ENCODE results near the gene ANKRD34B. TPM values are rescaled to one million over a fixed set of nuclear protein-coding genes. Genes with fewer than 3 reads are reported as not detected.
"Not testable (repeated sequence)": the region's sequence is repeated elsewhere in the genome, so short reads cannot be mapped to it uniquely, and the experiment has no call there.

The ANKRD34B gene
- total RNA-seq, result not detected in 2 replicates

DNA sequence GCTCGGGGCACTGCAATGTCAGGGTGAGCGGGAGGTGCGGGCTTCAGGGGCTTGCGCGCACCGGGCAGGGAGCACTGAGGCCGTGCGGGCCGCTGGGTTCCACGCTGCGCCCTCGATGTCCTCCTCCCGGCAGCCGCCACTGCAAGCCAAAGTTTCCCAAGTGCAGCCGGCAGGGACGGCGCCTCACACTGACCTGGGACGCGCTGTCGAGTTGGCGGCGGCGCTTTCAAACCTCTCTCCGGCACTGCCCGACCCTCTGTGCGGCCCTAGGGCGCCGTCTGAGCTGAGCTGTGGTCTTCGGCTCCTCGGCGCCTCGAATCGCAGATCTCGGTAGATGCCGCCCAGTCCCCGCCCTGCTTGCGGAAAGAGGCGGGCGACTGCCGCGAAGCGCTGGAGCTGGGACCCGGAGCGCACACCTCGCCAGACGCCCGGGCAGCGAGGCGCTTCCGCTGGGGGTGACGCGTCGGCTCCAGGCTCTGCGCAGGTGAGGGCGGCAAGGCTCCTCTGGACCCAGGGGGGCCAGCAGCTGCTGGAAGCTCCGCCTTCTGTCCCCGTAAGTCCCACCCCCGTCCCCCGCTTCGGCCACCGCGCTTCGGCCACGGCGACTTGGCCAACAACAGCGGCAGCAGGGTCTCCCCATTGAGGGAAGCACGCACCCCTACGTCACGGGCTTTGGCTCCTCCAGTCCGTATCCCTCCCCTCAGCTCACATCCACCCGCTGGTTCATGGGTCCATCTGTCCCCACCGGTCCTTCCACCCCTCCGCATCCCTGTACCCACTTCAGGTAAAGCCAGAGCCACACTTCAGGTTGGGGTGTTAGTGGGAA, at the start of gene ANKRD34B:
ANKRD34B (minus strand) TSS at position 320 of the 826 bp plus-strand sequence. CDS start 10,261 bp downstream, outside the sequence.
- DNase-seq, result peak; percentile 14

DNA sequence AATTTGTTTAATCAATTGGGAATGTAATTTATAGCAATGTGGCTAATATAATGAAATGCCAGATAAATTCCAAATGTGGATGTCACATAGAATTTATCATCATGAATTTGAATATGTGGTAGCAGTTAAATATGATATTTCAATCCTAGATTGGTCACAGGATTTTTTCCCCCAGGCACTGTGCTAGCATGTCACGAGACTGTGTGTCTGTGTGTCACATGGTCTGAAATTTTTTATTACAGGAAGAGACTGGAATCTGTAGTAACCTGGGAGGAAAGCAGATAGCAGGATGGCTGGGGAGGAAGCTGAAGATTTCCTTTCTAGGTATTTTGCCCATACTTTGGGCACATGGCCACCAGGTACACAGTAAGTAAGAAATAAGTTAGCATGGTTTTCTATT, 49.0 kb upstream of the ANKRD34B start:
- no peak for DNase-seq

DNA sequence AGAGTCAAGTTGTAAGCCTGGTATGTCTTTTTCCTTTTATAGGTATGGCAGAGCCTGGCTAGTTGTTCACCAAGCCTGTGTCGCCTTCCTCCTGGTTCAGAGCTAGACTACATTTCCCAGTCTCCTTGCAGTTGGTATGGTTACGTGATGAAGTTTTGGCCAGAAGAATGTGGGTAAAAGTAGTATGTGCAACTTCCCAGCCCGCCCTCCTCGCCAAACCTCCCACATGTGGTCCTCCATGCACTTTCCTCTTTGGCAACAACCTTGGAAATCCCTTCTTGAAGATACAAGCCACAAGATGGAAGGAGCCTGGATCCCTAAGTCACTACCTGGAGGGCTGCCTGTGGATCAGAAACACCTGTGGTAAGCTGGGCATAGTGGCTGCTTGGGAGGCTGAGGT, 48.4 kb upstream of the ANKRD34B start:
- no peak for DNase-seq

DNA sequence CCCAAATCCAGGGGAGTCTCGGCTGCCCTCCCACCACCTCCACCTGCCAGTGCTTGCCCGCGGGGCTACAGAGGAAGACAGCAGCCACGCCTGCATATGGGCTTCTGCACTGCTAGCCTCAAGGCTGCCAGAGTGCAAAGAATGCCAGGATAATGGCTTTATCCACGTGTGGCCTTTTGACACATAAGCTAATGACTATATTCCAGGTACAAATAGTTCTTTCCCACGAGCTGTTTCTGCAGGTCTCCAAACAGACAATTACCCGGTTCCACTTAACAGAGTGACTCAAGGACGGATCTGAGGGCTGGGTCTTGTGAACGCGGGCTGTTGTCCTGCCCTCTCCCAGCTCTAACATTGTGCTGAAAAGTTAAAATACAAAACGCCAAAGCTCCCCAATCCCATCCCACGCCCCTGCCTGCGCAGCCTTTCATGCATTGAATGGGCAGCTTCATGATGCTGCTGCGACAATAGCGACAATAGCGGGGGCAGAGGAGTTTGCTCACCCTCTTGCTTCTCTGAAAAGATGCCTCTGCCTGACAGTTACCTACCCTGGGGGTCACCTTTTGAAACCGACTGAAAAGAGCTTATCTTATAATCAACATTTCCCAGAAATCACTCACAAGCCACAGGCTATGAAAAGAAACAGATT, 45.3 kb upstream of the ANKRD34B start:
- no peak for DNase-seq

DNA sequence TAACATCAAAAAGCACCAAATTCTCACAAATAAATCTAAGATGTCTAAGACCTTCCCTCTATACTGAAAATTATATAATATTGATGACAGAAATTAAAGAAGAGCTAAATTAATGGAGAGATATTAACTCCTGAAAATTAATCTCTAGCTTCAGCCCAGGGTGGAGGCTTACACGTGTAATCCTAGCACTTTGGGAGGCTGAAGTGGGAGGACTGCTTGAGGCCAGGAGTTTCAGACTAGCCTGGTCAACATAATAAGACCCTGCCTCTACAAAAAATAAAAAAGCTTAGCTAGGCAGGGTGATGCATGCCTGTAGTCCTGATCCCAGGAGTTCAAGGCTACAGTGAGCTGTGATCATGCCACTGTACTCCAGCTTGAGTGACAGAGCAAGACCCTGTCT, 39.6 kb upstream of the ANKRD34B start:
- no peak for DNase-seq

DNA sequence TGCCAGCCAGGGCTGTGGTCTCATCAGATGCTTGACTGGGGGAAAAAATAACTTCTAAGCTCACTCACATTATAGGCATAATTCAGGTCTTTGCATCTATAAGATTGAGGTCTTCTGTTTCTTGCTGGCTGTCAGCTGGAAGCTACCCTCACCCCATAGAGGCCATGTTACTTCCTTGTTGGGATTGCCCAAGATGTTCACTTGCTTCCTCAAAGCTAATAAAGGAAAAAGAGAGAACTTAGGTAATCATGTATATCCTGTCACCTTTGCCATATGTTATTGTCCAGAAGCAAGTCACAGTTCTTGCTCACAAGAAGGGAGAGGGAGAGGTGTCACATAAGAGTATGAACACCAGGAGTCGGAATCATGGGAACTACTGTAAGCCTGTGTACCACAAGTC, 38.7 kb upstream of the ANKRD34B start:
- DNase-seq, result no peak

DNA sequence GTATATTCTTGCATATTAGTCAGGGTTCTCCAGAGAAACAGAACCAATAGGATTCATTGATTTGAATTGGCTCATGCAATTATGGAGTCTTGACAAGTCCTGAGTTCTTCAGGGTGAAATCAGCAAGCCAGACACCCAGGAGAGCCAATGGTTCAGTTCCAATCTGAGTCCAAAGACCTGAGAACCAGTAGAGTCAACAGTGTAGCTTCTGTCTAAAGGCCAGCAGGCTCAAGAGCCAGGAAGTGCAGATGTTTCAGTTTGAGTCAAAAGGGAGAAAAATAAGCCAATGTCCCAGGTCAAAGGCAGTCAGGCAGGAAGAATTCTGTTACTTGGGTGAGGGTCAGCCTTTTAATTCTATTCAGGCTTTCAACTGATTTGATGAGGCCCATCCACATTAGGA, 37.8 kb upstream of the ANKRD34B start:
- DNase-seq, result no peak

DNA sequence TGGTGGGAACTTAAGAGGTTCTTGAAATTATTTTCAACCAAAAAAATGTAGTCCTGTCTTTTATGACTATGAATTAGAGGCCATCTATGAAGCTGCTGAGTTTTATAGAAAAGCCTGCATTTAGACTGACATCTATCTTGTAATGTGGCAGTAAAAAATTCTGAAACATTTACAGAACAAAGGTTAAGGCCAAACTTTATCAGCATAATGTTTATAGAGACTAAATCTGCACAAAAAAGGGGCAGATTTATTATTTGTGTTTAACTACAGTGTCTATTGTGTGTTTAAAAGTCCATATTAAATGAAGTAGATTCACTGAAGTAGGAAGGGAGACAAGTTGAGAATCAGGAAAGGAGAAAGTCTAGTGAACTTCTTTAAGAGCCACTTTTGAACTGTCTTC, 37.3 kb upstream of the ANKRD34B start:
- DNase-seq, result no peak

DNA sequence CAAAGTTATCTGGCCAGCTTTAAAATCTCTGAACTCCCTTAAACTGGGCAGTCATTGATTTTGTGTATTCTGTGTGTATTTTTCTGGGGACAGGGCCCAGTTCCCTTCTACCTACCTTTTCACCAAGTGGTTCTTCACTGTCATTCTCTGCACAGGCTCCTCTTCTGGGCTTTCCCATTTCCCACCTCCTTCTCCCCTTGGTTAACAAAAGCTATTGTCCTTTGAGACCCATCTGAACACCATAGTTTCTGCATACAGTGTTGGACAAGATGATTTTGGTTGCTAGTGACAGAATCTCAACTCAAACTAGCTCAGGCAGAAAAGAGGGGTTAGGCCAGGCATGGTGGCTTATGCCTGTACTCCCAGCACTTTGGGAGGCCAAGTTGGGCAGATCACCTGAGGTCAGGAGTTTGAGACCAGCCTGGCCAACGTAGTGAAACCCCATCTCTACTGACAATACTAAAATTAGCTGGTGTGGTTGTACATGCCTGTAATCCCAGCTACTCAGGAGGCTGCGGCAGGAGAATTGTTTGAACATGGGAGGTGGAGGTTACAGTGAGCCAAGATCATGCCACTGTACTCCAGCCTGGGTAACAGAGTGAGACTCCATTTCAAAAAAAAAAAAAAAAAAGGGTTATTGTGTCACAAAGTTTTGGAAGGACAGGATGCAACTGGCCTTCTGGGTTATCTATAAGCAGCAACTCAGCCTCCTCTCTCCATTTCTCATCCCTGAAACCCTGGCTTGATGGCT, 31.0 kb upstream of the ANKRD34B start:
- no peak for DNase-seq

DNA sequence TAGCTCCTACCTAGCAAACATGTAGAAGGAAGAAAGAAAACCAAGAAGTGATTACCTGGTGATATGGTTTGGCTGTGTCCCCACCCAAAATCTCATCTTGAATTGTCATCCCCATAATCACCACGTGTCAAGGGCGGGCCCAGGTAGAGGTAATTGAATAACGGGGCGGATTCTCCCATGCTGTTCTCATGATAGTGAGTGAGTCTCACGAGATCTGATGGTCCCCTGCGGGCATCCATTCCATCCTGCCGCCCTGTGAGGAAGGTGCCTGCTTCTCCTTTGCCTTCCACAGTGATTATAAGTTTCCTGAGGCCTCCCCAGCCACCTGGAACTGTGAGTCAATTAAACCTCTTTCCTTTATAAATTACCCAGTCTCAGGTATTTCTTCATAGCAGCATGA, 27.4 kb upstream of the ANKRD34B start:
- no peak for DNase-seq

DNA sequence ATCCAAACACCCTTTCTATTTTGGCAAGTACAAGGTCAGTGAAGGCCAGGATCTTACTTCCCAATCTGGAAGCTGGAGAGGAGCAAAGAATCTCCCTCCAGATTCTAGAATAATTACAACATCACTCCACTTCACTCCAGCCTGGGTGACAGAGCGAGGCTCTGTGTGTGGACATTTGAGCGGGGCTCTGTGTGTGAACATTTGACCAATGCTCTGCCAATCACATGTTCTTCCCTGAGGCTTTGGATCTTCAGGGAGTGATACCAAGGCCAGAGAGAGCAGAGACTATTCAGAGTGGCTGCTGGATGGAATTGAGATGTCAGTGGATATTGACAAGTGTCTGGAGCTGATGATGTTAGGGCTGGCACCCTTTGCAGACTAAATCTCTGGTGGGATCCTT, 24.7 kb upstream of the ANKRD34B start:
- no peak for DNase-seq

DNA sequence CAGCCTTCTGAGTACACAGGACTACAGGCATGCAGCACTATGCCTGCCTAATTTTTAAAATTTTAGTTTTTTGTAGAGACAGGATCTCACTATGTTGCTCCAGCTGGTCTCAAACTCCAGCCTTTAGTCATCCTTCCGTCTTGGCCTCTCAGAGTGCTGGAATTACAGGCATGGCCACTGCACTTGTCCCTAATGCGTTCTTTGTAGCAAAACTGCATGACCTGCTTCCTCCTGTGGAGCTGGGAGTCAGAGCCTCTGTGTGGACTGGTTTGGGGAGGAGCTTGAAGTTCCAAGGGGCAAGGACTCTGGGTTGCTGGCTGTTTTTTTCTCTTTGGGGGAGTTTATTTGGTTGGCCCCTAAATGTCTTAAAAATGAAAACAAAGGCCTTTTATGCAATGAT, 22.7 kb upstream of the ANKRD34B start:
- DNase-seq, result peak; percentile 4

DNA sequence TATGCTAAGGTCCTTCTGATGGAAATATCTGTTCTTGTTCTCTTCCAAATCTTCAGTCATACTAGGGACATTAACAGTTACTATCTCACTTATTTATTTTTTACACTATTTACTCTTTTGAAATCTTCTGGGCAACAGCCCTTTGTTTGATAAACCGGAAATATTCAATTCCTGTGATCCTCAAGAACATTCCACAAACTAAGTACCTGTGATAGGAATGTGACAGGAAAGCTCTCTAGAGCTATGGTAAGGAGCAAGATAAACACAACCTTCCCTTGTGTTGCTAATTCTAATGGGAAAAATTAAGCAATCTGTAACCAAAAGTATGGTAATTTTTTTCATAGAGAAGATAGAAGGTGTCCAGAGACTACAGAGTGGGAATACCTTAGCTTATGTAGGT, 22.0 kb upstream of the ANKRD34B start:
- DNase-seq, result no peak

DNA sequence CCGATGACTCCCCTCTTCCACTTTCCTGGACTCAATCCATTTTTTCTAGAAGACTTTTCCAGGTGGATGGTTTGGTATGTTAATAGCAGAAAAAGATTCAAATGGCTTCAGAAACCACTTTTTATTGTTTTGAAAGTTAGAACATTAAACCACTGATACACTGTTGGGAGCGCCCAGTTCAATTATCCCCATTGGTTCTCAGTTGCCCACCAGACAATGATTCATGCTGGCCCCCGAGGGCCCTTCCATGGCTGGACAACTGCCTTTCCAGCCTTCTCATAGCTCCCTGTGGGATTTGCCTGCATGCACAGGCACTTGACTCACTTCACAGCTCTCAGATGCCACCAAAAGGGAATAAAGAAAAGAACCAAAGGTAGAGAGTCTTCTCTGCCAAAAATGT, 21.3 kb upstream of the ANKRD34B start:
- no peak for DNase-seq

DNA sequence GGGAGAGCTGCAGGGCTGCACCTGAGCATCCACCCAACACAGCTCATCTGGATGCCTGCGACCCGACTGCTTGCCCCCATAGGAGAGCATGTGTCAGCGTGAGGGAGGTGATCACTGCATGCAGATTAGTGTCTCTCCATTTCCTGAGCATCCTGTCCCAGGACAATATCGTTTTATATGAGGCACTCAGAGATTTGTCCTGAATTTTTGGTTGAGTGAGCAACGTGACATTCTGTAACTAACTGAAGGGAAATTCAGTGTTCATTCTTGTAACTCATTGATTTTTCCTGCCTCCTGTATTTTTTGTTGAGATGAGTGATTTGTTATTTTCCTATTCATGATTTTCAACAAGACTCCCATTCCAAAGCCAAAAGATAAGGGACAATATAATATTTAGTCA, 20.7 kb upstream of the ANKRD34B start:
- DNase-seq, result no peak

DNA sequence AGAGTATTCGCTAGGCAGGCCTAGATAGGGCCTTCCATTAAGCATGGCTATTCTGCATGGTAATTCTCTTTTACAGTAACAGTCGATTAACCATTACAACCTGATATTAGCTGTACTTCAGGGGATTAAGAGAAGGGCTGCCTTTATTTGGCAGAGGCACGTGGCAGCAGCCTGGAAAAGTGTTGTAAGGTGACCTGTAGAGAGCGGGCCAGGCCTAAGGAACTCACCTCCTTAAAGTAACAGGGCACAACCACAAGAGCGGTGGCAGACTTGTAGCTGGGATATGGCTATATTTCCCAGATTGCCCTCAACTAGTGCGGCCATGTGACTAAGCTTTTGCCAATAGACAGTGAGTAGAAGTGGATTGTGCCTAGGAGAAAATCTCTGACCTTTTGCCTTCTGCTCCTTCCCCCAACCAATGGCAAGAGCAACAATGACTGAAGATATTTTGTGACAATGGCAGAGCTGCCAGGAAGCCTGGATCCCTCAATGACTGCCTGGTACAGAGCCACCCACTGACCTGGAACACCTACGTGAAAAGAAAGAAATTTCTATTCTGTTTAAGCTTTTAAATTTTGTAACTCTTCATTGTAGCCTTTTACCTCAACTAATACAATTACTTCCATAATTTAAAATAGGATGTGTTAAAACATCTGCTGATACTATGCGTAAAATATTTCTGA, 18.9 kb upstream of the ANKRD34B start:
- DNase-seq, result no peak

DNA sequence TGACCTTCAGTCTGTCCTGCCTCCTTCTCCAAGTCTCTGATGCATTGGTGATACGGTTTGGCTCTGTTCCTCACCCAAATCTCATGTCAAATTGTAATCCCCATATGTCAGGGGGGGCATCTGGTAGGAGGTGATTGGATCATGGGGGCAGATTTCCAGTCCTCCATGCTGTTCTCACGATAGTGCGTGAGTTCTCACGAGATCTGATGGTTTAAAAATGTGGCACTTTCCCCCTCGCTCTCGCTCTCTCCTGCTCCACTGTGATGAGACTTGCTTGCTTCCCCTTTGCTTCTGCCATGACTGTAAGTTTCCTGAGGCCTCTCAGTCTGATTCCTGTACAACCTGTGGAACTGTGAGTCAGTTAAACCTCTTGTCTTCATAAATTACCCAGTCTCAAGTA, 14.7 kb upstream of the ANKRD34B start:
- DNase-seq, result no peak

DNA sequence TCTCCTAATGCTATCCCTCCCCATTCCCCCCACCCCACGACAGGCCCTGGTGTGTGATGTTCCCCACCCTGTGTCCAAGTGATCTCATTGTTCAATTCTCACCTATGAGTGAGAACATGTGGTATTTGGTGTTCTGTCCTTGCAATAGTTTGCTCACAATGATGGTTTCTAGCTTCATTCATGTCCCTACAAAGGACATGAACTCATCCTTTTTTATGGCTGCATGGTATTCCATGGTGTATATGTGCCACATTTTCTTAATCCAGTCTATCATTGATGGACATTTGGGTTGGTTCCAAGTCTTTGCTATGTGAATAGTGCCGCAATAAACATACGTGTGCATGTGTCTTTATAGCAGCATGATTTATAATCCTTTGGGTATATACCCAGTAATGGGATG, 10.2 kb upstream of the ANKRD34B start:
- DNase-seq, result not testable (repeated sequence)

DNA sequence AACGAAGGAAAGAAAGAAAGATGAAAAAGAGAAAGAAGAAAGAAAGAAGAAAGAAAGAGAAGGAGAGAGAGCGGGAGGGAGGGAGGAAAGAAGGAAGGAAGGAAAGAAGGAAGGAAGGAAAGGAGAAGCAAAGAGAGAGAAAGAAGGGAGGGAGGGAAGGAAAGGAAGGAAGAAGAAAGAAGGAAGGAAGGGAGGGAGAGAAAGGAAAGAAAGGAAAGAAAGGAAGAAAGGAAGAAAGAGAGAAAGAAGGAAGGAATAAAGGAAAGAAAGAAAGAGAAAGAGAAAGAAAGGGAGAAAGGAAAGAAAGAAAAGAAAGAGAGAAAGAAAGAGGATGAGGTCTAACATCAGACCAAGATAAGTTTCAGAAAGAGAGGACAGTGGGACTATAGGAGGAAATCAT, 9.0 kb upstream of the ANKRD34B start:
- no peak for DNase-seq

DNA sequence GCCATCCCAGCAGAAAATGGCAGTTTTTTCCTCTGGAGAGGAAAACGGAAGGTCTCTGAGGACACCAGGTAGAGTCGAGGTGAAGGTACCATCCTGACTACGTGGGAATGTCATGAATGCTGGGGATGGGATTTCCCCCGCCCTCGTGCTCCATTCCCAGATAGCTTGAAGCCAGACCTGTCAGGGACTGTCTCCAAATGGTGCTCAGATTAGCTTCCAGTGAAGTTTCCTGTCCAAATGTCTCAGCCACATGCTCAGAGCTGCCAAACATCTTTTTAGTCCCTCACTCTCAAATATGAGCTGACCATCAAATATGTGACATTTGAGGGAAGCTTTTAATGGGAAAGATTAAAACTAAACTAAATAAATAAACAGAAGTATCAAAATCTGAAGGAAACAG, 7.6 kb upstream of the ANKRD34B start:
- DNase-seq, result no peak

DNA sequence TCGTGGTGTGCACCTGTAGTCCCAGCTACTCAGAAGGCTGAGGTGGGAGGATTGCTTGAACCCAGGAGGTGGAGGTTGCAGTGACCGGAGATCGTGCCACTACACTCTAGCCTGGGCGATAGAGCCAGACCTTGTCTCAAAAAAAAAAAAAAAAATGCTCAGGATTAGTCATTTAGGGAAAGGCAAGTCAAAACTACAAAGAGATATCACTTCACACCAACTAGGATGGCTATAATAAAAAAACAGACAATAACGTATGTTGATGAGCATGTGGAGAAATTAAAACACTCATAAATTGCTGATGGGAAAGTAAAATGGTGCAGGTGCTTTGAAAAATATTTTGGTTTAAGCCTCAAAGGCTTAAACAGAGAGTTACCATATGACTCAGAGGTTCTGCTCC, 6.3 kb upstream of the ANKRD34B start:
- DNase-seq, result no peak

DNA sequence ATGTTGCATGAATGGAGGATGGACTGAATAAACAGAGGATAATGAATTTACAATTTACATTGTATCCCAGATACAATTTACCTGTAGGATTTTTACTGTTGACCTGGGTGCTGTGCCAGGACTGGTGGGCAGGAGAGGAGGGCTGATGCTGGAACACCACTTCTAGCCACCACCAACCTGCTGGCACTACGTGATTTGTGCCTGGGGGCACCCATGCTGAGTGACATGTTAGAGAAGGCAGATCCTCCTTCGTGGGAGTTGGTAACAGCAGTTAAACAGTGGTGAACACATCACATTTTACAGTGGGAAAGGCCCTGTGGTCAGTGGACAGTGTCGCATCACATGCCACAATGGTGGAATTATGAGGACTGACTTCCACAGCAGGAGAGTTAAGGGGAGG, 3.0 kb upstream of the ANKRD34B start:
- no peak for DNase-seq

Measured in dermis blood vessel endothelial cell (primary cell).